Measurements from ENCODE around the gene NR1H4. TPM values are rescaled to one million over a fixed set of nuclear protein-coding genes. Genes with fewer than 3 reads are reported as not detected.

Gene NR1H4
- polyA plus RNA-seq, 1 experiment, result not detected

- Histone ChIP-seq H3K9me3 (ENCODE audit: control insufficient read depth, insufficient read depth, low read length) (no peaks in the 10 kb centered on the region), H3K4me3 (ENCODE audit: low read depth, low read length) (no peak overlapping the region), H3K27ac (ENCODE audit: low read depth, low read length) (no peak overlapping the region), H3K27me3 (ENCODE audit: control insufficient read depth, insufficient read depth, low read length) (no peaks in the 10 kb centered on the region)
- no peak for DNase-seq (ENCODE audit: low read depth, low spot score)
- ChIA-PET CTCF (interaction anchor here (0.8 kb wide), 1 partner anchor 30 kb away, joined by 3 read pairs; no protein-coding TSS in a partner anchor), POLR2A (no interaction called here)
- no peak for TF ChIP-seq CTCF (IDR thresholded peaks at IDR 0.05; ENCODE audit: low read depth, low read length)
These were observed 39.5 kb upstream of the NR1H4 start for GRCh38 chr12:100434177-100434576.

GRCh38 chr12:100435957-100436356, 37.7 kb upstream of the NR1H4 start:
- Histone ChIP-seq H3K27ac (ENCODE audit: low read depth, low read length) (no peak overlapping the region), H3K27me3 (ENCODE audit: control insufficient read depth, insufficient read depth, low read length) (no peaks in the 10 kb centered on the region), H3K4me3 (ENCODE audit: low read depth, low read length) (no peak overlapping the region), H3K9me3 (ENCODE audit: control insufficient read depth, insufficient read depth, low read length) (no peaks in the 10 kb centered on the region)
- DNase-seq (ENCODE audit: low read depth, low spot score), result no peak
- CTCF ChIA-PET, result interaction anchor here (0.6 to 1.1 kb wide), 3 partner anchors 119 to 1901 kb away, joined by 4 to 11 read pairs (median 5); no protein-coding TSS in a partner anchor
- no peak for TF ChIP-seq CTCF (IDR thresholded peaks at IDR 0.05; ENCODE audit: low read depth, low read length)
- POLR2A ChIA-PET, result no interaction called here

- no peak for TF ChIP-seq CTCF (IDR thresholded peaks at IDR 0.05; ENCODE audit: low read depth, low read length)
- CTCF ChIA-PET, result no interaction called here
- no peak overlapping the region for H3K27ac ChIP-seq (ENCODE audit: low read depth, low read length)
- no peak overlapping the region for H3K4me3 ChIP-seq (ENCODE audit: low read depth, low read length)
- H3K9me3 ChIP-seq (ENCODE audit: control insufficient read depth, insufficient read depth, low read length), result no peaks in the 10 kb centered on the region
- no peak for DNase-seq (ENCODE audit: low read depth, low spot score)
- POLR2A ChIA-PET, result no interaction called here
- H3K27me3 ChIP-seq (ENCODE audit: control insufficient read depth, insufficient read depth, low read length), result no peaks in the 10 kb centered on the region
These were observed 36.4 kb upstream of the NR1H4 start for GRCh38 chr12:100437038-100437841.

GRCh38 chr12:100439797-100440196, 33.9 kb upstream of the NR1H4 start:
- ChIA-PET CTCF (no interaction called here), POLR2A (no interaction called here)
- H3K27ac ChIP-seq (ENCODE audit: low read depth, low read length), result no peak overlapping the region
- no peaks in the 10 kb centered on the region for H3K27me3 ChIP-seq (ENCODE audit: control insufficient read depth, insufficient read depth, low read length)
- no peaks in the 10 kb centered on the region for H3K9me3 ChIP-seq (ENCODE audit: control insufficient read depth, insufficient read depth, low read length)
- no peak overlapping the region for H3K4me3 ChIP-seq (ENCODE audit: low read depth, low read length)
- no peak for DNase-seq (ENCODE audit: low read depth, low spot score)
- TF ChIP-seq CTCF (IDR thresholded peaks at IDR 0.05; ENCODE audit: low read depth, low read length), result no peak

GRCh38 chr12:100442403-100442802, 31.3 kb upstream of the NR1H4 start:
- Histone ChIP-seq H3K27ac (ENCODE audit: low read depth, low read length) (no peak overlapping the region), H3K9me3 (ENCODE audit: control insufficient read depth, insufficient read depth, low read length) (no peaks in the 10 kb centered on the region), H3K4me3 (ENCODE audit: low read depth, low read length) (no peak overlapping the region), H3K27me3 (ENCODE audit: control insufficient read depth, insufficient read depth, low read length) (no peaks in the 10 kb centered on the region)
- TF ChIP-seq CTCF (IDR thresholded peaks at IDR 0.05; ENCODE audit: low read depth, low read length), result no peak
- CTCF ChIA-PET, result interaction anchor here (1.3 kb wide), 1 partner anchor 38 kb away, joined by 3 read pairs; no protein-coding TSS in a partner anchor
- DNase-seq (ENCODE audit: low read depth, low spot score), result no peak
- POLR2A ChIA-PET, result no interaction called here

Data from AG04450 (cell line).